ENCODE measurements around the gene RBM4. TPM values are rescaled to one million over a fixed set of nuclear protein-coding genes. Genes with fewer than 3 reads are reported as not detected.

RBM4 gene
- polyA plus RNA-seq, 6 donors from 2014 or later = 197 to 275 (median 228) TPM

DNA sequence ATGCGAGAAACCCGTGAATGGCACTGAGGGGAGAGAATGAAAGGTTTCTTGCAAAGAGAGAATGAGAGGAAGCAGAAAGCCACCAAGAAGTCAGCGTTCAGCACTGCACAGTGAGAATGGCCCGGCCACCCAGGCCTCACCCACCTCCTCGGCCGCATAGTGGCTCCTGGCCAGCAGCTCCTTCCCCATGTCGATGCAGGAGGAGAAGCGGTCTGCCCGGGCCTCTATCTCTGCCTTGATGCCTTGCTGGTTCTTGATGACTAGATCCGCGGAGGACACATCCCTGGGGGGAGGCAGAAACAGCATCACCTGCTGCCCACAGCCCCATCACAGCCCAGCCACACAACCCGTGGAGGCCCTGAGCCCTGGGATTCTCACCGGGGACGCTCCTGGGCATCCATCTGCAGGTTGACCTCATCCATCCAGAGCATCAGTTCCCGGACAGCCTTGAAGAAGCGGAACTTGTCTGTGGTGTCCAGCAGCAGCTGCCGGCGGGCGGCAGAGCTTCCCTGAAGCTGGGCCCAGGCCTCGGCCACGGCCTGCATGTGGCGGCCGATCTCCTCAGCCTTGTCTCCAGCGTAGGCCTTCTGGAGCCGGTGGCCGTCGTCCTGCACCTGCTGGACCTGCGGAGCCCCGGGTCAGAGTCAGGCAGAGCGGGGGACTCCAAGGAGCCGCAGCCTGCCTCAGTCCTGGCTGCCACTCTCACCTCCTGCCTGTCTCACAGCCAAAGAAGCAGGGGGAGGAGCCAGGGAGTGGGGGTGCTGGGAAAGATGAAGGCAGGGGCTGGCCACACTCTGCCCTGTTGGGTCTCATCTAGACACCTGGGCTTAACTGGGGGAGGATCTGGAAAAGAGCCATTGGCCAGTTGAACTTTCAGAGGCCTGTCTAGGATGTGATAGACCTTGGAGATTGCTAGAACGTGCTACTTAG is 51.4 kb downstream of the RBM4 start:
- Mint-ChIP-seq H3K4me1 (peaks cover 6 to 8% (median 7%) of the 10 kb centered on the region in 3 donors), H3K36me3 (no peaks in the 10 kb centered on the region), H3K27me3 (peaks cover 0 to 5% (median 0%) of the 10 kb centered on the region in 3 donors), H3K9me3 (no peaks in the 10 kb centered on the region), H3K27ac (no peak overlapping the region), H3K4me3 (peak overlapping the region in 1 of 8 donors; percentile 18)
- DNase-seq (no peak), ATAC-seq (ENCODE audit: low read depth in 2 of 2) (no peak)

DNA sequence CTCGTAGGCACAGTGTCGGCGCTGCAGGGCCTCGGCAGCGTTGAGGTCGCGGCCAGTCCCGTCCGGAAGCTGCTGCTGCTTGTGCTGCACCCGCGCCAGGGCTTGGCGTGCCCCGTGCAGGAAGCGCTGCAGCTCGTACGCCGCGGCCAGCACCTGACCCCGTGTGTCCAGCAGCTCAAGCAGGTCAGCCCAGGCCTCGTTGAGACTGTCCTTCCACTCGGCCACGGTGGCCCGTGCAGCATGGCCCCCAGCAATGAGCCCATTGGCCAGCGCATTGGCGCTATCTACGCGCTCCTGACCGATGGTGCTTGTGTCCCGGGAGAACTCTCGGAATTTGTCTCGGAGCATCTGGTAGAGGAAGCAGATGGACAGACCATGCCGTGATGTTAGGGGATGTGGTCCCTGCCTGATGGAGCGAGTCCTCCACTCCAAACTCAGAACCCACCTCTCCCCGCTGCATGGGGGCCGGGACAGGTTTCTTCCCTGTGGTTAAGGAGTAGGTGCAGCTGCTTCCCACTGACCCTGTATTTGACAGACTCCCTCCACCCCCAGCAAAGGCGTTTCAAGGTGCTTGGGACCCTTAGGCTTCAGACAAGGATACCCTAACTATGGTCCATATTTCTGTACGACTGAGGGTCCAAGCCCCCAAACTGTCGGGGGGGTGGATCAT is 52.9 kb downstream of the RBM4 start:
- Mint-ChIP-seq H3K27ac (no peak overlapping the region), H3K9me3 (no peaks in the 10 kb centered on the region), H3K4me3 (peak overlapping the region in 1 of 8 donors; percentile 66), H3K36me3 (no peaks in the 10 kb centered on the region), H3K4me1 (peaks cover 8 to 12% (median 8%) of the 10 kb centered on the region in 3 donors), H3K27me3 (peaks cover 0 to 5% (median 0%) of the 10 kb centered on the region in 3 donors)
- DNase-seq = no peak
- no peak for ATAC-seq (ENCODE audit: low read depth in 2 of 2)

DNA sequence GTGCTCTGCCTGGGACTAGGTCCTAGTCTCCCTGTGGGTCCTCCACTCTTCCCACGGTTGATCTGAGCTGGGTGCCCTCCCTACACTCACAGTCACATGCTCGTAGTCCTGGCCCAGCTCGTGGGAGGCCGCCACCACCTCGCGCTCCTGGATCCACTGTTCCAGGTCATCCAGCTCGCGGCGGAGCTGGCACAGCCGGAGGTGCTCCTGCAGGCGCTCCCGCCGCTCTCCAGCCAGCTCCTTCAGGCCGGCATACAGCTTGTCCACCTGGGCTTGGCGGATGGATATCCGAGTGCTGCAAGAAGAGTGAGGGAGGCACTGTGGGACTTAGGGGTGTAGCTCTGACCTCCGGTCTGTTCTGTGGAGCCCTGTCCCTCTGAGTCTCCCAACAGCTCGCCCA is 53.9 kb downstream of the RBM4 start:
- Mint-ChIP-seq H3K4me1 (peaks cover 8 to 12% (median 8%) of the 10 kb centered on the region in 3 donors), H3K27ac (no peak overlapping the region), H3K4me3 (no peak overlapping the region), H3K9me3 (no peaks in the 10 kb centered on the region), H3K36me3 (no peaks in the 10 kb centered on the region), H3K27me3 (no peaks in the 10 kb centered on the region)
- ATAC-seq (ENCODE audit: low read depth in 2 of 2) (no peak), DNase-seq (no peak)

DNA sequence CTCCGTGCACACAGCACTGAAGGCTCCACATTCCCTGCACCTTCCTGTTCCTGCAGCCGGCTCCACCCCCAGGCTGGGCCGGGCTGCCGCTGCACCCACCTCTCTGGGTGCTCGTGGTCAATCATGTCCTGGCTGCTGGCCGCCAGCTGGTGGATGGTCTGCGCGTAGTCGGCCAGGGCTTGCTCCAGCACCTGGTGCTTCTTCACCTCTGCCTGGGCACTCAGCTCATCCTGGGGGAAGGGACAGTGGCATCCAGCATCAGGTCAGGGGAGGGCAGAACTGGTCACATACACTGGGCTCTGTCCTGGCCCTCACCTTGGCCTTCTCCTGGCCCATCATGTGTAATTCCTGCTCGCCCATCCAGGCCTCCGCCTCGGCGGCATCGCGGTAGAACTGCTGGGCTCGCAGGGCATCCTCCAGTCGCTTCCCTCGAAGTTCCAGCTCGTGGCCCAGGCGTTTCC is 54.4 kb downstream of the RBM4 start:
- peaks cover 8 to 12% (median 8%) of the 10 kb centered on the region in 3 donors for H3K4me1 Mint-ChIP-seq
- no peaks in the 10 kb centered on the region for H3K36me3 Mint-ChIP-seq

DNA sequence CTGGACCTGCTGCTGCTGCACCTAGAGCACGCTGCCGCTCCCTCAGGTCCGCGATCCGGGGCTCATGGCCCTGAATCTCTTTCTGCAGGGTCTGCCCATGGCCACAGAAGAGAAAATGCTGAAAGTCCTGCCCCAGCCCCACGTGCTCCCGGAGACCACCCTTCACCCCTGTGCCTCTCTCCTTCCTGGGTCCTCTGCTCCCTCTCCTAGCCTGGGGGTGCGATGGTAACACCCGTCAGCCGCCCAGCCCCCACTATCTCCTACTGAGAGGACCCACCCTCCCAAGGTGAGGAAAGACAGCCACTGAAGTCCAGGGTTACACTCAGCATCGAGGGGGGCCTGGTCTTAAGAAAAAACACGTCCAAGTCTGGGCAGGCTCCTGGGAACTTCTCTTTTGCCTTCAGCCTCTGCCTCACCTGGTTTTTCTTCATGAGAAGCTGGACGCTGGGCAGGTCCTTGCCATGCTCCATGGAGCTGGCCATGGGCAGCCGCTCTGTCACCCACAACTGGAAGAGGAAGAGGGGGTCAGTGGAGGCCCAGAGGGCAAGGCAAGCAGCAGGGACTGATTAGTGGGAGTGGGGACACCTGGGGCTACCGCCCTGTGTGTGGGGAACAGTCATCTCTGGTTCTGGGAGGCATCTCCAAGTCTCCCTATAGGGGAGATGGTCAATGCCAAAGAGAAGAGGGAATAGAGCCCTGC is 55.0 kb downstream of the RBM4 start:
- DNase-seq (no peak), ATAC-seq (ENCODE audit: low read depth in 2 of 2) (no peak)
- peak overlapping the region in 1 of 6 donors; percentile 85 for H3K27ac Mint-ChIP-seq
- no peaks in the 10 kb centered on the region for H3K9me3 Mint-ChIP-seq
- H3K27me3 Mint-ChIP-seq = no peaks in the 10 kb centered on the region
- H3K36me3 Mint-ChIP-seq = no peaks in the 10 kb centered on the region
- peaks cover 8 to 12% (median 8%) of the 10 kb centered on the region in 3 donors for H3K4me1 Mint-ChIP-seq
- no peak overlapping the region for H3K4me3 Mint-ChIP-seq

More for the DNA sequence above, 54.4 kb downstream of the RBM4 start:
- ATAC-seq (ENCODE audit: low read depth in 2 of 2) (no peak), DNase-seq (no peak)
- Mint-ChIP-seq H3K27ac (no peak overlapping the region), H3K9me3 (no peaks in the 10 kb centered on the region), H3K27me3 (no peaks in the 10 kb centered on the region), H3K4me3 (no peak overlapping the region)

DNA sequence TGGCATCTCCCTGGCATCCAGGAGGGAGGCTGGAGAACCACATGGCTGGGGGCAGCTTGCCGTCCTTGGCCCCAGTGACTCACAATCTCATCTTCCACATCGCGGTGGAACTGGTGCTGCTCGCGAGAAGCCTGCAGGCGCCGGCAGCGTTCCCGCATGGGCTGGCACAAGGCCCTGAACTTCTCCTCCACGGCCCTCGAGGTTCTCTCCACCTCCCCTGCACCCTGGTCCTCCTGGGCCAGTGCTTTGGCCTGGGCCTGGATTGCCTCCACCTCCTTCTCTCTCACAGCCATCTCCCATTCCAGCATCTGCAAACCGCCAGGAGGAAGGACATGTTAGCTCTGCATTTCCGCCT is 55.5 kb downstream of the RBM4 start:
- peaks cover 8 to 12% (median 8%) of the 10 kb centered on the region in 3 donors for H3K4me1 Mint-ChIP-seq
- H3K4me3 Mint-ChIP-seq = no peak overlapping the region
- no peaks in the 10 kb centered on the region for H3K9me3 Mint-ChIP-seq
- no peak for DNase-seq
- no peaks in the 10 kb centered on the region for H3K27me3 Mint-ChIP-seq
- peaks cover 0 to under 1% of the 10 kb centered on the region in 2 donors for H3K36me3 Mint-ChIP-seq
- H3K27ac Mint-ChIP-seq = no peak overlapping the region
- no peak for ATAC-seq (ENCODE audit: low read depth in 2 of 2)

DNA sequence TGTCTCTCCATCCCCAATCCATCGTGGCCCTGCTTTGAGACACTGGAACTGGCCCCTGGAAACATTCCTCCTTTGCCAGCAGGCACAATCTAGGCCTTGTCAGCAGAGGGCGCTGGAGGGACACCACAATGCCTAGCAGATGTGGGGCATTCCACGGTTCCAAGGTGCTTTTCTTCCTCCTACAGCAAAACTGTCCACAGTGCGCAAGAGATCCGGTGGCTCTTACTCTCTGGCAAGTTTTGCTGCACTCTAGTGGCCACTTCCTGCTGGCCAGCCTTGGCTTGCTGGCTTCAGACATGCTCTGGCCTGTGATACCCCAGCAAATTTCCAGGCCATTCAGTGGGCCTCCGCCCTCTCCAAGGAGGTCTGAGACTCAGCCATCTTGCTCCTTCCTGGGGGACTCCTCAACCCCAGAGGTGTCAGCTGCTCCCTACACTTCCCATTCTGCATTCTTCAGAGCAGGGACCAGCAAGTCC is 56.3 kb downstream of the RBM4 start:
- Mint-ChIP-seq H3K27me3 (no peaks in the 10 kb centered on the region), H3K4me3 (no peak overlapping the region), H3K4me1 (peaks cover 8 to 10% (median 8%) of the 10 kb centered on the region in 3 donors), H3K27ac (peak overlapping the region in 2 of 6 donors; percentile 27 to 37), H3K9me3 (peaks cover 0 to 2% (median 0%) of the 10 kb centered on the region in 7 donors), H3K36me3 (peaks cover 0 to 7% of the 10 kb centered on the region in 2 donors)
- peak; percentile 77 for DNase-seq
- ATAC-seq (ENCODE audit: low read depth in 2 of 2) = peak; percentile 91 to 97

Other genes starting within 250 kb of the RBM4 start
- gene NPAS4, start 217.7 kb upstream of the RBM4 start, polyA plus RNA-seq (ENCODE audit: low read depth in 6 of 6) = not detected
- 10 to 100 TPM; 69.1 to 95.1 (median 75.1) TPM for gene MRPL11, start 199.9 kb upstream of the RBM4 start, polyA plus RNA-seq (ENCODE audit: low read depth in 6 of 6)
- gene PELI3, start 171.8 kb upstream of the RBM4 start, polyA plus RNA-seq (ENCODE audit: low read depth in 6 of 6) = 1 to 10 TPM; 4.7 to 9.4 (median 5.4) TPM
- 10 to 100 TPM; 22.8 to 36.1 (median 23.8) TPM for gene DPP3, start 158.3 kb upstream of the RBM4 start, polyA plus RNA-seq (ENCODE audit: low read depth in 6 of 6)
- 10 to 100 TPM in 2 of 6 donors, 1 to 10 TPM in 4; 3.2 to 13.8 (median 9.9) TPM for gene BBS1, start 128.1 kb upstream of the RBM4 start, polyA plus RNA-seq (ENCODE audit: low read depth in 6 of 6)
- gene ZDHHC24, start 92.7 kb upstream of the RBM4 start, polyA plus RNA-seq (ENCODE audit: low read depth in 6 of 6) = 10 to 100 TPM; 12.3 to 19.3 (median 17.0) TPM
- not detected for gene ACTN3, start 91.8 kb upstream of the RBM4 start, polyA plus RNA-seq (ENCODE audit: low read depth in 6 of 6)
- 10 to 100 TPM in 4 of 6 donors, 1 to 10 TPM in 2; 5.0 to 14.3 (median 11.4) TPM for gene CTSF, start 70.1 kb upstream of the RBM4 start, polyA plus RNA-seq (ENCODE audit: low read depth in 6 of 6)
- under 1 TPM in 2 of 6 donors, not detected in 4; 0.13 to 0.30 TPM for gene CCDC87, start 45.6 kb upstream of the RBM4 start, polyA plus RNA-seq (ENCODE audit: low read depth in 6 of 6)
- 10 to 100 TPM; 51.8 to 87.8 (median 66.4) TPM for gene CCS, start 45.5 kb upstream of the RBM4 start, polyA plus RNA-seq (ENCODE audit: low read depth in 6 of 6)
- 10 to 100 TPM; 68.0 to 97.2 (median 86.4) TPM for gene RBM14, start 22.1 kb upstream of the RBM4 start, polyA plus RNA-seq (ENCODE audit: low read depth in 6 of 6)
- gene RBM4B, start 39.2 kb downstream of the RBM4 start, polyA plus RNA-seq (ENCODE audit: low read depth in 6 of 6) = 10 to 100 TPM; 12.2 to 39.8 (median 24.7) TPM
- gene SPTBN2, start 90.5 kb downstream of the RBM4 start, polyA plus RNA-seq (ENCODE audit: low read depth in 6 of 6) = 1 to 10 TPM in 1 of 6 donors, under 1 TPM in 2, not detected in 3; 0.52 to 1.2 (median 0.60) TPM
- gene RCE1, start 204.7 kb downstream of the RBM4 start, polyA plus RNA-seq (ENCODE audit: low read depth in 6 of 6) = 10 to 100 TPM; 16.3 to 31.9 (median 19.3) TPM
- gene LRFN4, start 218.4 kb downstream of the RBM4 start, polyA plus RNA-seq (ENCODE audit: low read depth in 6 of 6) = 1 to 10 TPM in 2 of 6 donors, under 1 TPM in 4; 0.19 to 1.7 (median 0.70) TPM

Data from naive B cell (primary cell).